Right lobe of liver (tissue), 6 donors: ENCODE results near the gene ADIPOR2. TPM values are rescaled to one million over a fixed set of nuclear protein-coding genes. Genes with fewer than 3 reads are reported as not detected.

ENCODE experiments used
- ATAC-seq, 4 donors: fragments of 200-7000 bp; cut with Tn5 transposase; one replicate each; pipeline ENCODE4 v1.9.1; 2020; ENCODE audit warnings: mild to moderate bottlenecking in 4 of 4, moderate library complexity in 4 of 4
- DNase-seq, 3 donors: peaks; one replicate each; pipeline ENCODE4 v3.0.0-alpha.2; 2020
- H3K27ac ChIP-seq, 3 donors: fragments of 200-600 bp; one replicate each; pipeline ENCODE4 v1.8.0; 2022
- H3K27me3 ChIP-seq, 2 donors: fragments of 200-600 bp; one replicate each; pipeline ENCODE4 v1.8.0; 2022
- H3K36me3 ChIP-seq, 4 donors: fragments of 200-600 bp; sonication (generic) in 1 of 4; one replicate each; pipeline versions ENCODE4 v1.5.1 to v1.8.0; 2017 to 2022; ENCODE audit warnings: control low read depth in 1 of 4
- H3K4me1 ChIP-seq, 4 donors: fragments of 200-600 bp; sonication (generic) in 1 of 4; one replicate each; pipeline versions ENCODE4 v1.5.1 to v1.8.0; 2017 to 2022; ENCODE audit warnings: control low read depth in 1 of 4
- H3K4me3 ChIP-seq, 3 donors: fragments of 200-600 bp; one replicate each; pipeline ENCODE4 v1.8.0; 2022
- H3K9me3 ChIP-seq, 4 donors: fragments of 200-600 bp; sonication (generic) in 1 of 4; one replicate each; pipeline versions ENCODE4 v1.5.1 to v1.8.0; 2017 to 2022; ENCODE audit warnings: control low read depth in 1 of 4
- CTCF ChIP-seq, 4 donors: fragments of 200-600 bp in 3 of 4; fragments of 450-650 bp in 1 of 4; IDR thresholded peaks; one replicate each; pipeline versions ENCODE4 v1.5.1 to v1.8.0; 2016 to 2022; ENCODE audit warnings: antibody characterized with exemption in 4 of 4, mild to moderate bottlenecking in 2 of 4
- POLR2A ChIP-seq: fragments of 450-650 bp; IDR thresholded peaks from one replicate; pipeline ENCODE4 v1.6.1; 2017; ENCODE audit warnings: antibody characterized with exemption, mild to moderate bottlenecking
- WGBS: methylation state at CpG from one replicate; pipeline ENCODE4 v1.1.6; 2018; ENCODE audit warnings: low coverage, low lambda C conversion rate; ENCODE audit not compliant: insufficient coverage; ENCODE audit errors: missing lambda C conversion rate; 5-methylcytosine and 5-hydroxymethylcytosine counted together
- intact Hi-C, 2 donors: fragments of 100-400 bp; cut with DNase I; formaldehyde crosslinking; loops; one replicate each; pipeline versions ENCODE4 v1.11.2 to v1.14.1; 2022
- long read RNA-seq: library from polyadenylated mRNA; unstranded; transcript quantifications from one replicate; pipeline ENCODE4 v2.0.0, GENCODE V29; 2019
- total RNA-seq, 6 experiments: library from RNA; depleted of rRNA in 2 of 6; stranded (reverse); fragments of >200 nt in 2 of 6; fragmentation: NEBNext Ultra II Directional in 3 of 6; extraction: Animal tissue kit (Norgen Biotek cat#: 25700) in 3 of 6; gene quantifications; one replicate each; pipeline versions ENCODE4 v1.1.0 to v1.2.4, GENCODE V29; 2016 to 2023
- donor health status: DM: no; HTN: yes; CAD: no.
- donor health status: DM: no; HTN: no; CAD: no.
- donor health status: DM: no; HTN: no; CAD: no.
- donor health status: DM: no; HTN: yes; CAD: no.
- donor health status: DM: no; HTN: yes; CAD: no.

Gene ADIPOR2
- total RNA-seq: 100 to 1,000 TPM in 1 of 6 experiments, 10 to 100 TPM in 5; 46.5 to 108 (median 59.8) TPM
- long read RNA-seq, partial matches to known transcripts: 0 of 3 reads
- long read RNA-seq, other reads (novel, unspliced or antisense): 3 of 3 reads

DNA sequence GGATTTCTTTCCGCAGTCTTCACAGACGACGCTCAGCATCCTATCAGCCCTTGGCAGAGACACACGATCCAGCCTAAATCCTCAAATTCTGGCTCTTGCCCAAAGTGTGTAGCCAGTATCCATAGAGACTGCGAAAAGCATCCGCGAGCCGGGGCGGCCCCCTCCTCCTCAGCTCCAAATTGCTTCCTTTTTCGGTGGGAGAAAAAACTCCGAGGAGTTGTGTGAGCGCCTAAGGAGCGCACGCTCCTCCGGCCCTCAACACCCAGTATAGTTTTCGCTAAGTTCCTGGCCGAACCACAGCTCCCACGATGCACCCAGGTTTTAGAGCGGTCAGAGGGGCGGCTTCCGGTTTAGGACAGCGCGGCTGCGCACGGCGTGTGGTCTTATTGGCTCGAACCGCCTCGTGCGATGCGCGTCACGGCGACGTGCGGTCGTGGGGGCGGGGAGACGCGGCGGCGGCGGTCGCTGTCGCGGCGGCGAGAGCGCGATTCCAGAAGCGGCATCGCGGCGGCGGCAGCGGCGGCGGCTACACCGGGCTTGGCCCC is at the start of gene ADIPOR2:
ADIPOR2 (plus strand) TSS at position 493 of the 545 bp plus-strand sequence. CDS start 63,274 bp downstream, outside the sequence.
- peak within 1 kb of the TSS; percentile 93 to 97 (median 94) for H3K27ac ChIP-seq
- peak within 1 kb of the TSS; percentile 85 to 93 (median 86) for H3K4me3 ChIP-seq
- WGBS: under 1% methylated on average over 18 of the region's 59 CpGs
- intact Hi-C loops: no loop called here
- H3K4me1 ChIP-seq: peaks cover 0 to 30% (median 3%) of the 10 kb centered on the region in 4 donors
- peak; percentile 92 for TF ChIP-seq POLR2A
- no peak for TF ChIP-seq CTCF (IDR thresholded peaks at IDR 0.05)
- DNase-seq: peak; percentile 96 to 97 (median 97)
- ATAC-seq: peak; percentile 96 to 98 (median 97)
- no peaks in the 10 kb centered on the region for H3K9me3 ChIP-seq
- no peaks in the 10 kb centered on the region for H3K36me3 ChIP-seq
- H3K27me3 ChIP-seq: no peaks in the 10 kb centered on the region

GRCh38 chr12:1642513-1642912 is 48.4 kb upstream of the ADIPOR2 start:
- 67% methylated on average over 7 of the region's 7 CpGs for WGBS
- no peak for DNase-seq
- no peak overlapping the region for H3K27ac ChIP-seq
- H3K27me3 ChIP-seq: no peaks in the 10 kb centered on the region
- TF ChIP-seq CTCF (IDR thresholded peaks at IDR 0.05) (no peak), POLR2A (no peak)
- no peak overlapping the region for H3K4me3 ChIP-seq
- peaks cover 0 to 5% (median 0%) of the 10 kb centered on the region in 4 donors for H3K36me3 ChIP-seq
- no peak for ATAC-seq
- H3K9me3 ChIP-seq: no peaks in the 10 kb centered on the region
- H3K4me1 ChIP-seq: no peaks in the 10 kb centered on the region
- intact Hi-C loops: loop anchor here (10.0 kb wide), 1 partner anchor 292 kb away; no protein-coding TSS in a partner anchor

GRCh38 chr12:1643043-1643442 is 47.8 kb upstream of the ADIPOR2 start:
- H3K4me3 ChIP-seq: no peak overlapping the region
- H3K27me3 ChIP-seq: no peaks in the 10 kb centered on the region
- ATAC-seq (no peak), DNase-seq (no peak)
- H3K27ac ChIP-seq: no peak overlapping the region
- intact Hi-C loops: loop anchor here (10.0 kb wide), 1 partner anchor 292 kb away; no protein-coding TSS in a partner anchor
- H3K9me3 ChIP-seq: no peaks in the 10 kb centered on the region
- peaks cover 0 to 5% (median 0%) of the 10 kb centered on the region in 4 donors for H3K36me3 ChIP-seq
- H3K4me1 ChIP-seq: no peaks in the 10 kb centered on the region
- 94% methylated on average over 9 of the region's 9 CpGs for WGBS
- TF ChIP-seq CTCF (IDR thresholded peaks at IDR 0.05) (no peak), POLR2A (no peak)

DNA sequence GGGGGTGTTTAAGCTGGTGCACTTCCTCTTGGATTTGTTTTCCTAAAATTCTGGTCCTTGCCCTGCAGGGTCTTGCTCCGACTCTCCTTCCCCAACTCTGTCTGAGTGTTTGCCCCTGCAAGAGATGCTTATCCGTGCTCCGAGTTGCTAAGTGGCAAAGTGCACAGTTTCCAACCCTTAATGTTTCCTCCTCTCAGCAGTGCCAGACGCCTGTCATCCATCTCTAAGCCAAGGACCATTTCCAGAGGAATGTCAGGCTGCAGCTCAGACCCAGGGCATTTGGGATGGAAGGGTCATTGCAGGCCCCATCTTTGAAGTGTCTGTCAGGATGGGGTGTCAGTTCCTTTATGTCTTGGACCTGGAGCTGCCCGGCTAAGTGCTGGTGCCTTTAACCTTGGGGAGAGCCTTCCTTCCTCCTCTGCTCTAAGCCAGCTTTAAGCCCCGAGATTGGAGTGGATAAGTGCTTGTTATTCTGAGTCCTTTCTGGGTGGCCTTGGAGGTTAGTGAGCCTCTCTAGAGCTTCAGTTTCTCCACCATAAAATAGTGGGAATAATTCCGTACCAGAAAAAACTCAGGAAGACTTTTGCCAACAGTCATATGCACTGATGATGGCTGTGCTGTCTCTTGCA is 46.9 kb upstream of the ADIPOR2 start:
- ATAC-seq: no peak
- DNase-seq: no peak
- H3K4me3 ChIP-seq: no peak overlapping the region
- WGBS: 71% methylated on average over 7 of the region's 7 CpGs
- no peaks in the 10 kb centered on the region for H3K4me1 ChIP-seq
- TF ChIP-seq CTCF (IDR thresholded peaks at IDR 0.05): no peak
- TF ChIP-seq POLR2A: no peak
- no peaks in the 10 kb centered on the region for H3K9me3 ChIP-seq
- H3K27me3 ChIP-seq: no peaks in the 10 kb centered on the region
- intact Hi-C loops: loop anchor here (10.0 kb wide), 1 partner anchor 291 kb away; no protein-coding TSS in a partner anchor
- peaks cover 0 to 5% (median 0%) of the 10 kb centered on the region in 4 donors for H3K36me3 ChIP-seq
- H3K27ac ChIP-seq: no peak overlapping the region
